ENCODE results near the gene HS3ST3A1.

The HS3ST3A1 gene

GRCh38 chr17:13597723-13598347 is 3.9 kb downstream of the HS3ST3A1 start:
- DNase-seq, result peak; percentile 21

DNA sequence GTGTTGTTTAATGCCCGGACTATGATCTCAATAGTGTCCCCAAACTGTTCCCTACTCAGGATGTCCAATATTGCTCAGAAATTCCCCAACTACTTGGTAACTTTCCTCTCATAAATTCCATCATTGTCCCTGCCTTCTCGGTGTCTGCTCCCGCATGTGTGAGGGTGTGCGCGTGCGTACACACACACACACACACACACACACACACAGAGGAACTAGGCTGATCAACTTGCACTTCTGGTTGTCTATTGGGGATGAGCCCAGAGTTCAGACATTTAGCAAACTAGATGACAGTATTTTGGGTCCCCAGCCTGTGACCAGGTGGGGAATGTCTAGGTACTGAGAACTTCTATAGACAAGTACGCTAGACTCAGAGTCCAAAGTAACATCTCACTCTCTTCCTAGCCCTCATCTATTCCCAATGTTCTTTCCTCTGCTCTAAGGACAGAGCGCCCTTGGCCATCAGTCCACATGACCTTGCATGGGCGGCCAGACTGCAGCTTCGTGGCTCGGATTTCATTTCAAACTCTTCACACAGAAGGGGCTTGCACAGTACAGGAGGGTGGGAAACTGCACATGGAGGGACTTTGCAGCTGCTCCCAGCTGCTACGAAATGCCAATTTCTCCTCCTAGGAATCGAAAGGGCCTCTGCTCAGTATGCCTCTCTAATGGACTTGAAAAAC is 5.3 kb downstream of the HS3ST3A1 start:
- no peak for DNase-seq

DNA sequence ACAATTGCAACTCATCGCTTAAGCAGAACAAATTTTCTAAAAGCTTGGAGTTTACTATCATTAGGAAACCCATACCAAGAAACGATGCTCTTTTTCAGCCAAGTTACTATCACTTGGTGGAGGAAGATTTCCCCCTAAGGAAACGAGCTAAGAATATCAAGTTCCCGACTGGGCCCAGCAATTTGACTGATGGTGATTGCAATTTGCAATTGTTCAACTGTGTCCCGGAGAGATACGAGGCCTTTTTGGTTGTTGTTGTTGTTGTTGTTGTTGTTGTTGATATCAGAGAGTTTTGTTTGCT is 6.2 kb downstream of the HS3ST3A1 start:
- no peak for DNase-seq

GRCh38 chr17:13594762-13595598 is 6.7 kb downstream of the HS3ST3A1 start:
- peak; percentile 55 for DNase-seq

GRCh38 chr17:13594310-13594709 is 7.4 kb downstream of the HS3ST3A1 start:
- DNase-seq, result no peak

GRCh38 chr17:13593757-13594156 is 8.0 kb downstream of the HS3ST3A1 start:
- DNase-seq, result no peak

- no peak for DNase-seq
These were observed 8.5 kb downstream of the HS3ST3A1 start for GRCh38 chr17:13593021-13593751.

DNA sequence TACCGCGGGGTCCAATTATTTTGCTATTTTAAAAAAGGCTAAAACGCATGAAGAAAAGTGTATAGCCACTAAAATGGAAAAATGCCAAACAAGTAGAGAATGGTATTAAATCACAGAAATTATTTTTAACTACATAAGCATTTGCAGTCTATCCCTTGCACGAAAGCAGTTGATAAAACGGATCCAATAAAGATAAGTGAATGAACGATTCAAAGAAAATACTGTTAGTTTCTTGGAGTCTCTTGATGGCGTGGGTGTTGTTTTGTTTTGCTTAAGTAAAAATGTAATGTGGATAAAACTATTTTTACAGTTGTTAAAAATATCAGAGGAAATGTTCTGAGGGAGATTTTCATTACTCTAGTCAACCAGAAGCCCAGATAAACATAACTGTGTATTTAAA is 9.3 kb downstream of the HS3ST3A1 start:
- DNase-seq, result no peak

DNA sequence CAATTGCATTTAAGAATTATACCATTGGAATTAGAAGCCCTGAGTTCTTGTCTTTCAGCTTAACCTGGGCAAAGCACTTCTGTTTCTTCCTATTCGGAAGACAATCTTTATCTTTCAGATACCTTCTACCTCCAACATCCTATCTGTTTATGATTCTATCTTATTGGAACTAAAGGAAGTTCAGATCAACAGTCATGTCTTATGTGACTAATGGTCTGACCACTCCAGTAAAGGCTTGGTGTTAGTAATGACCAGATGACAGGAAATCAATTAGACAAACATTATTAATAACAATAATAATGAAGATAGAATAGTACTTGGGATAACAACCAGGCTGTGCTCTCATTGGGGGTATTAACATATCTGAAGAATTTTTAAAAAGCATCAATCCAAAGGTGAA is 11.3 kb downstream of the HS3ST3A1 start:
- DNase-seq, result no peak

- DNase-seq, result no peak
These were observed 12.1 kb downstream of the HS3ST3A1 start for GRCh38 chr17:13589658-13590057.

- no peak for DNase-seq
These were observed 14.0 kb downstream of the HS3ST3A1 start for GRCh38 chr17:13587487-13588338.

- no peak for DNase-seq
These were observed 17.0 kb downstream of the HS3ST3A1 start for GRCh38 chr17:13584701-13585080.

GRCh38 chr17:13583996-13584700 is 17.6 kb downstream of the HS3ST3A1 start:
- no peak for DNase-seq

DNA sequence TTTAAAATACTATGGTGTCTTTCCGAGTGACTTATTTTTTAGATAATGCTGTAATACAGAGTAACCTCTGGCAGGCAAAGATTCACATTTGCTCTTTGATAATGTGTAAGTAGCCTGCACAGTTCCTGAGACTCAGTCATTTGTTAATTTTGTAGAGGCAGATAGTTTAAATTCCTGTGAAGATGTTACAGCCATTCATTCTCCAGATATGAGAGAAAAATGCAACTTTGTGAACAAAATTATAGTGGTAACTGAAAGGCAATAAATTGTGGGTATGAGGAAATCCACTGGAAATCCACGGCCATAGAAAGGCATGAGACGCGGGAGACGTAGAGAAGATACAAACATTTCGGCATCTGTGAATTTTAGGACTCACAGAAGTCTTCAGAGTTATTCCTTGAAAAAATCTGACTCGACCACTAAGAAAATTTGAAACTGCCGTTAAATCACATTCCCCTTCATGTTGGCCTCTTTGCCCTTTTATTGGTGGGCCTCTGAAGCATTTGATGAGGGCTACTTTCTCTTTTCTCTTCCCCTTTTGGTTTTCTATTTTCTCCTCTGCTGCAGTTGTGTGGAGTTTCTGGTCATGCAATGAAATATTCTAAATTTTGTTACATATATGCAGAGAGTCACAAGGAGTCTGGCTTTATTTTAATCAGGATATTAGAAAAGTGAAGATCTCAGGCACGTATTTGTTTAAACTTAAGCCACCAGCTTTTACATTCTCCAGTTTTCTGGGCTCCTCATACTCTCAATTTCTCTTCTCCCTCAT is 18.8 kb downstream of the HS3ST3A1 start:
- DNase-seq, result no peak

GRCh38 chr17:13581925-13582324 is 19.8 kb downstream of the HS3ST3A1 start:
- DNase-seq, result no peak

- no peak for DNase-seq
These were observed 20.9 kb downstream of the HS3ST3A1 start for GRCh38 chr17:13580790-13581189.

GRCh38 chr17:13576661-13577526 is 24.8 kb downstream of the HS3ST3A1 start:
- no peak for DNase-seq

DNA sequence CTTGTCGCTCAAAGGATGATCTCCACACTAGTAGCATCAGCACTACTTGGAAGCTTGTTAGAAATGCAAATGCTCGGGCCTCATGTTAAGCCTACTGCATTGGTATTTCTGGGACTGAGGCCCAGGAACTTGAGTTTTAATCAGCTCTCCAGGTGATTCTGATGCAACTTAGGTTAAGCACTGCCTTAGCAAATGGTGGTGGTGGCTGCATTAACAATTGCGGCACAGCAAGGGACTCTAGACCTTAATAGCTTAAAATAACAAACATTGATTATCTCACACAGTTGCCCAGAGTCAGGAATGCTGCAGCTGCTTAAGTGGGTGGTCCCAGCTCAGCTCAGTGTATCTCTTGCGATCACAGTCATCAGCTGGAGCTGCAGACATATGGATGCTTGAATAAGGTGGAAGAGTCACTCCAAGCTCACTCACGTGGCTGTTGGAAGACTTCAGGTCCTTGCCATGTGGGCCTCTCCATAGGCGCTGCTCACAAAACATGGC is 25.8 kb downstream of the HS3ST3A1 start:
- no peak for DNase-seq

GRCh38 chr17:13575466-13575865 is 26.3 kb downstream of the HS3ST3A1 start:
- no peak for DNase-seq

DNA sequence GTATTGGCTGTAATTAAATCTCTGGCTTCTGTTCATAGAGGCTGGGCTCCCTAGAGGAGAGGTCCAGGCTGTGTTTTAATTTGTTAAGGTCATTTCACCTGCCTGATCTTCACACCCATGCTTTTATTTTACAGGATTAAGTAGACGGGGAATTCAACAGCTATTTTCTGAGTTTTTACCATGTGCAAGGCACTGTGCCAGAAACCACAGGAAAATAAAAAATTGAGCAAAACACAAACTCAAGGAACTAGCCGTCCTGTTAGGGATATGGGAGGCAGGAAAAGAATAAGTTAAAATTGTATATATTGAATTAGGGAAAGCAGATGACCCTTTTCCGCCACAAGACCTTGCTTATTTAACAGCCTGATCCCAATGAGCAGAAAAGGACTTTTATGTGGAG is 29.1 kb downstream of the HS3ST3A1 start:
- no peak for DNase-seq
